Testis (tissue), 2 donors: ENCODE data around the gene TRIM32.

Experiments
- POLR2A ChIP-seq: fragments of 450-650 bp; IDR thresholded peaks from one replicate; pipeline ENCODE4 v1.6.1; 2017; ENCODE audit warnings: antibody characterized with exemption, mild to moderate bottlenecking, moderate library complexity
- TF ChIP-seq, protein P1 (sequence below), 3 experiments: fragments of 450-650 bp in 2 of 3; fragments of 200-600 bp in 1 of 3; sonication (generic) in 1 of 3; IDR thresholded peaks; one replicate each; pipeline ENCODE4 v1.5.1; 2016 to 2019; ENCODE audit warnings: antibody characterized with exemption in 3 of 3, mild to moderate bottlenecking in 2 of 3, moderate library complexity in 1 of 3

- TF ChIP-seq POLR2A = no peak
- TF ChIP-seq, protein P1, sequence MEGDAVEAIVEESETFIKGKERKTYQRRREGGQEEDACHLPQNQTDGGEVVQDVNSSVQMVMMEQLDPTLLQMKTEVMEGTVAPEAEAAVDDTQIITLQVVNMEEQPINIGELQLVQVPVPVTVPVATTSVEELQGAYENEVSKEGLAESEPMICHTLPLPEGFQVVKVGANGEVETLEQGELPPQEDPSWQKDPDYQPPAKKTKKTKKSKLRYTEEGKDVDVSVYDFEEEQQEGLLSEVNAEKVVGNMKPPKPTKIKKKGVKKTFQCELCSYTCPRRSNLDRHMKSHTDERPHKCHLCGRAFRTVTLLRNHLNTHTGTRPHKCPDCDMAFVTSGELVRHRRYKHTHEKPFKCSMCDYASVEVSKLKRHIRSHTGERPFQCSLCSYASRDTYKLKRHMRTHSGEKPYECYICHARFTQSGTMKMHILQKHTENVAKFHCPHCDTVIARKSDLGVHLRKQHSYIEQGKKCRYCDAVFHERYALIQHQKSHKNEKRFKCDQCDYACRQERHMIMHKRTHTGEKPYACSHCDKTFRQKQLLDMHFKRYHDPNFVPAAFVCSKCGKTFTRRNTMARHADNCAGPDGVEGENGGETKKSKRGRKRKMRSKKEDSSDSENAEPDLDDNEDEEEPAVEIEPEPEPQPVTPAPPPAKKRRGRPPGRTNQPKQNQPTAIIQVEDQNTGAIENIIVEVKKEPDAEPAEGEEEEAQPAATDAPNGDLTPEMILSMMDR (IDR thresholded peaks at IDR 0.05) = no peak
Observed at GRCh38 chr9:116736399-116737151, 49.5 kb downstream of the TRIM32 start.
